ENCODE measurements around the gene PTPN23. TPM values are rescaled to one million over a fixed set of nuclear protein-coding genes. Genes with fewer than 3 reads are reported as not detected.

Gene PTPN23
- total RNA-seq, 1 donor: 20.7 TPM

DNA sequence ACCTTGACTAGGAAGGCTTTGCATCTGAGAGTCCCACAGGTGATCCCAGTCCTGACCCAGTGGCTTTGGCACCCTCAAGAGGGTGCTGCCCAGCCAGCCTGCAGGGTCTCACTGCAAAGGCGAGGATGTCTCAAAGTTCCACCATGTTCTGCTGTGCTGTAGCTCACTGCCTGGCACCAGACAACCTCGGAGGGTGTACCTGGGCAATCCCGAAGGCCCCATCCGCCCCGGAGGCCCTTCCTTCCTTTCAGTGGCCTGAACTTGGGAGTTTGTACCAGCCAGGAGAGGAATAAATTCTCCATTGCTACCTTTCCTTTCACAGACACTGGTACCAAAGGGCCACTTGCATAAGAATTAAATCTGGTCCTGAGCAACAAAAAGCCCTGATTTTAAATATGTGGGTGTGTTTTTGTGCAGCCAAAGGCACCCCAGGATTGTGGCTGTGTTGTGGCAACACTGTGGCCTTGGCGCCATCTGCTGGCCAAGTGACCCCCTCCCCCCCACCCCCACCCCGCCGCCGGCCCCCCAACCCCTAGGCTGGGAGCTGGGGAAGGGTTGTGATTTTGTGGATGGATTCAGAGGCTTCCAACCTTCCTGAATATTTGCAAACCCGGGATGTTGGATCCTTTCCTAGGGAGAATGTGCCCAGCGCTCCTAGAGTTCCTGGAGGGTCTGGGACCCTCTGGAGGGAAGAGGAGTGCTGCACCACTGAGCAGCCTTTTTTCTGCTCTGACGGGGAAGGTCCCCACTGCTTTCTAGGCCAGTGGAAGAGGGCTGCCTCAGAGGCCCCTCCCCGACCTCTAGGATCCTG lies 9.7 kb upstream of the PTPN23 start:
- no peak for DNase-seq (ENCODE audit: low read depth)

DNA sequence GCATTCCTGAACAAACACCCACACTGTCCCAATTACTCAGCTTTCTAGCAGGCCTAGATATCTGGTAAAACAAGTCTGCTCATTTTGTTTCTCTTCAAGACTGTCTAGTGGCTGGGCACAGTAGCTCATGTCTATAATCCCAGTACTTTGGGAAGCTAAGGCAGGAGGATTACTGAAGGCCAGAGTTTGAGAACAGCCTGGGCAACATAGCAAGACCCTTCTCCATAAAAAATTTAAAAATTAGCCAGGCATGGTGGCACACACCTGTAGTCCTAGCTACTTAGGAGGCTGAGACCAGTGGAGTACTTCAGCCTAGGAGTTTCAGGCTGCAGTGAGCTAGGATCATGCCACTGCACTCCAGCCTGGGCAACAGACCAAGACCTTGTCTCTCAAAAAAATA lies 6.2 kb upstream of the PTPN23 start:
- H3K4me3 ChIP-seq (ENCODE audit: low read depth, low read length): no peak overlapping the region
- no peak for DNase-seq (ENCODE audit: low read depth)
- no peak for TF ChIP-seq CTCF (IDR thresholded peaks at IDR 0.05; ENCODE audit: insufficient read depth, low read depth, low read length)

More for the DNA sequence above, 9.7 kb upstream of the PTPN23 start:
- no peak overlapping the region for H3K4me3 ChIP-seq (ENCODE audit: low read depth, low read length)
- TF ChIP-seq CTCF (IDR thresholded peaks at IDR 0.05; ENCODE audit: insufficient read depth, low read depth, low read length): peak; percentile 29

- H3K4me3 ChIP-seq (ENCODE audit: low read depth, low read length): no peak overlapping the region
- TF ChIP-seq CTCF (IDR thresholded peaks at IDR 0.05; ENCODE audit: insufficient read depth, low read depth, low read length): no peak
- no peak for DNase-seq (ENCODE audit: low read depth)
Observed at GRCh38 chr3:47376393-47376792, 4.4 kb upstream of the PTPN23 start.

- no peak for DNase-seq (ENCODE audit: low read depth)
- no peak for TF ChIP-seq CTCF (IDR thresholded peaks at IDR 0.05; ENCODE audit: insufficient read depth, low read depth, low read length)
- H3K4me3 ChIP-seq (ENCODE audit: low read depth, low read length): no peak overlapping the region
Observed at GRCh38 chr3:47377186-47377585, 3.6 kb upstream of the PTPN23 start.

DNA sequence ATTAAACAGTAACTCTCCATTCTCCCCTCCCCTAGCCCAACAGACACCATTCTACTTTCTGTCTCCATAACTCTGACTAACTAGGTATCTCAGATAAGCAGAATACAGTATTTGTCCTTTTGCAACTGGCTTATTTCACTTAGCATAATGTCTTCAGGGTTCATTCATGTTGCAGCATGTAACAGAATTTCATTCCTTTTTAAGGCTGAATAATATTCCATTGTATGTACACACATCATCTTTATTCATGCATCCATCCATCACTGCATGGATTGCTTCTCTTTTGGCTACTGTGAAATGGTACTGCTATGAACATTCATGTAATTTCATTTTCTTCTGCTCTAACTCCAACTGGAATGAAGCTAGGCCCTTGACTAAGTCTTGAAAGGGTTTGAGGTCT lies 2.0 kb upstream of the PTPN23 start:
- TF ChIP-seq CTCF (IDR thresholded peaks at IDR 0.05; ENCODE audit: insufficient read depth, low read depth, low read length): no peak
- DNase-seq (ENCODE audit: low read depth): no peak
- no peak overlapping the region for H3K4me3 ChIP-seq (ENCODE audit: low read depth, low read length)

GRCh38 chr3:47379411-47379899 lies 1.4 kb upstream of the PTPN23 start:
- TF ChIP-seq CTCF (IDR thresholded peaks at IDR 0.05; ENCODE audit: insufficient read depth, low read depth, low read length): no peak
- DNase-seq (ENCODE audit: low read depth): no peak
- H3K4me3 ChIP-seq (ENCODE audit: low read depth, low read length): peak overlapping the region; percentile 98

Measured in fibroblast of villous mesenchyme (primary cell).